ENCODE data around the gene CAMK2A. TPM values are rescaled to one million over a fixed set of nuclear protein-coding genes. Genes with fewer than 3 reads are reported as not detected.

The CAMK2A gene
- total and polyA plus RNA-seq, 10 donors = 0.03 to 1.1 (median 0.66) TPM; not detected in 2

DNA sequence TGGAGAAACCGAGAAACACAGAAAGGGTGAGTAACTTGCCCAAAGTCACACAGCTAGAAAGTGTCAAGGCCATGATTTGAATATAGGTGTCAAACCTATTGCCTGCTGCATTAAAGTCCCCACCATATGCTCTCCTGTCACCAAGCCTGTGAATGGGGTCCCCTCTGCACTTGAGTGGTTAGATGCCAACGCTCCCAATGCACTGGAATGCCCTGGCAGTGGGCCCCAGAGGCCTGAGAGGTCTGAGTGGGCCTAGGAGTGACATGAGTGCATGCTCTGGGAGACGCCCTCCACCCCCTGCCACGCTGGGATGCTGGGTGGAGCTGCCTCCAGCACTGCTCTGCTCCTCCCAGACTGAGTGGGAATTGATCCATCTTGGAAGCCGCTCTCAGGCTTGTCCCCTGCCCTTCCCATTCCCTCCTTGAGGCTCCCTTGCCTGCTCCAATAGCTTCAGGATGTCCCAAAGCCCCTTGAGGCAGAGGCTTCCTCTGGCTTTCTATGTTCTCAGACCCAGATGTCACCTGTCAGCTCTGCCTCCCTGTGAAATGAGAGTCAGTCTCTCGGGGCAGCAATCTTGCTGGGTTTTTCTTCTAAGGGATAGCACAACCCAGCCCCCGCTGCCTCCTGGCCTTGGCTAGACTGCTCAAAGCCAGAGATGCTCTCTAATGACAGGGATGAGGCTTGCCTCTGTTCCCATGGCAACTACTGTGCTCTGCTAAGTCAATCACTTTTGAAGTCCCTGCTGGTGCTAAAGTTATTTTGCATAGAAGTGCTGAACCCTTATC, 19.7 kb upstream of the CAMK2A start:
- no peaks in the 10 kb centered on the region for H3K9me3 ChIP-seq
- no peaks in the 10 kb centered on the region for H3K4me1 ChIP-seq
- H3K36me3 ChIP-seq = no peaks in the 10 kb centered on the region
- peaks cover 0 to 2% (median 0%) of the 10 kb centered on the region in 7 donors for H3K27me3 ChIP-seq (replicated peaks in 1 of 7)
- TF ChIP-seq POLR2A (IDR thresholded peaks at IDR 0.05) (no peak), POLR2AphosphoS5 (IDR thresholded peaks at IDR 0.05) (no peak)
- TF ChIP-seq, protein P1, sequence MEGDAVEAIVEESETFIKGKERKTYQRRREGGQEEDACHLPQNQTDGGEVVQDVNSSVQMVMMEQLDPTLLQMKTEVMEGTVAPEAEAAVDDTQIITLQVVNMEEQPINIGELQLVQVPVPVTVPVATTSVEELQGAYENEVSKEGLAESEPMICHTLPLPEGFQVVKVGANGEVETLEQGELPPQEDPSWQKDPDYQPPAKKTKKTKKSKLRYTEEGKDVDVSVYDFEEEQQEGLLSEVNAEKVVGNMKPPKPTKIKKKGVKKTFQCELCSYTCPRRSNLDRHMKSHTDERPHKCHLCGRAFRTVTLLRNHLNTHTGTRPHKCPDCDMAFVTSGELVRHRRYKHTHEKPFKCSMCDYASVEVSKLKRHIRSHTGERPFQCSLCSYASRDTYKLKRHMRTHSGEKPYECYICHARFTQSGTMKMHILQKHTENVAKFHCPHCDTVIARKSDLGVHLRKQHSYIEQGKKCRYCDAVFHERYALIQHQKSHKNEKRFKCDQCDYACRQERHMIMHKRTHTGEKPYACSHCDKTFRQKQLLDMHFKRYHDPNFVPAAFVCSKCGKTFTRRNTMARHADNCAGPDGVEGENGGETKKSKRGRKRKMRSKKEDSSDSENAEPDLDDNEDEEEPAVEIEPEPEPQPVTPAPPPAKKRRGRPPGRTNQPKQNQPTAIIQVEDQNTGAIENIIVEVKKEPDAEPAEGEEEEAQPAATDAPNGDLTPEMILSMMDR (IDR thresholded peaks at IDR 0.05 in 8 of 11, conservative IDR thresholded peaks at IDR 0.05 in 3 of 11) = no peak
- WGBS, 5 donors = 68 to 79% (median 76%) methylated on average over 3 to 7 of the region's 7 CpGs
- no peak overlapping the region for H3K4me3 ChIP-seq
- DNase-seq = no peak
- intact Hi-C loops (cut with DNase I; ENCODE audit: low total_unique reads) = no loop called here
- no peak overlapping the region for H3K27ac ChIP-seq

DNA sequence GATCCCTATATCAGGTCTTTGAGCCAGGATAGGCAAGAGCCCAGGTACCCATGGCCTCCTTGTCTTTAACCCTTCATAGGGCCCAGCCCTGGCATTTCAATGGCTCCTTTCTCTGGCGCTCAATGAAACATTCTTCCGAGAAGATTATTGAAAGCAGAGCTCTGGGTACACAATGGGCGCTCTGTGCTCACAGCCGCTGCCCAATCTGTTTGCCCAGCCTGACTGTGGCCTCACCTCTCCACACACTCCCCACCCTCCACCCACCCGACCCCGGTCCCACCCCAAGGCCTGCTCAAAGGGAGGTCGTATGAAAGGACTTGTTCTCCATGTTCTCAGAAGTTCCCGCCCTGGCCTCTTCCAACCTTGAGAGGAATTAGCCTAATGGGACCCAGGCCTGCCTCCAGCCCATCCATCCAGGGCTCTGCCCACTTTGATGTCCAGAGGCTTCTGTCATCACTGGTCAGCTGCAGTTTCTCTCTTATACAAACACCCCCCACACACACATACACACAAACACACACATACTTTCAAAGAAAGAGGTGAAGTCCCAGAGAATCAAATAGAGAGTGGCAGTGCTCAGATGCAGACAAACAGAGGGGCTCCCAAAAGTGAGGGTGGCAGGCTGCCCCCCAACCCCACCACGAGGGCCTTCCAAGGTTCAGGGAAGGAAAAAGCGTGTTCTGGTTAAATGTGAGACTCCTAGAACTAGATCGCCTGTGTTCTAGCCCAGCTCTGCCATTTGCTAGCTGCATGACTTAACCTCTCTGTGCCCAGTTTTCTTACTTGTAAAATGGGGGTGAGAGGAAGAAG, 18.2 kb upstream of the CAMK2A start:
- Histone ChIP-seq H3K27ac (no peak overlapping the region), H3K27me3 (replicated peaks in 1 of 7) (peaks cover 0 to 16% (median 4%) of the 10 kb centered on the region in 7 donors), H3K4me1 (peaks cover 0 to 9% (median 2%) of the 10 kb centered on the region in 6 donors), H3K36me3 (no peaks in the 10 kb centered on the region), H3K4me3 (no peak overlapping the region), H3K9me3 (no peaks in the 10 kb centered on the region)
- intact Hi-C loops (cut with DNase I; ENCODE audit: low total_unique reads) = no loop called here
- no peak for DNase-seq
- TF ChIP-seq, protein P1 (IDR thresholded peaks at IDR 0.05 in 8 of 11, conservative IDR thresholded peaks at IDR 0.05 in 3 of 11) = no peak
- TF ChIP-seq POLR2A (IDR thresholded peaks at IDR 0.05) (no peak), POLR2AphosphoS5 (IDR thresholded peaks at IDR 0.05) (no peak)
- WGBS, 5 donors = 81 to 91% (median 88%) methylated on average over 11 of the region's 11 CpGs

DNA sequence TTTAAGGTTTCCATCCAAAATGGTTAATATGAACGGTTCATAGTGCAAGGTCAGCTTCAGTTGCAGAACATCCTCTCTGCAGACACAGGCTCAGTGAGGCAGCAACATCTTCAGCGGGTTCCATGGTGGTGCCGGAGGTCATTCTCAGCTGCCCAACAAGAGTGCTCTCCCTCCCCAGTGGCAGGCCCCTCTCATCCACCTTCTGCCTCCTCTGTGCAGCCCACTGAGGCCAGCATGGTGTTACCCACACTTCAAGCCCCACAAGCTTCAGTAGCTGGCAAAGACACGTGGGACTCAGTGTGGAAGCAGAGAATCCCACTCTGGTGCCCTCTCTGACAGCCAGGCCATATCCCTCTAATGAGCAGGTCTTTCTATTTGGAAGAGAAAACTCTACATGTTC, 17.2 kb upstream of the CAMK2A start:
- Histone ChIP-seq H3K27ac (no peak overlapping the region), H3K9me3 (no peaks in the 10 kb centered on the region), H3K4me3 (no peak overlapping the region), H3K4me1 (peaks cover 0 to 19% (median 10%) of the 10 kb centered on the region in 6 donors), H3K36me3 (no peaks in the 10 kb centered on the region), H3K27me3 (replicated peaks in 1 of 7) (peaks cover 0 to 27% (median 14%) of the 10 kb centered on the region in 7 donors)
- no peak for DNase-seq
- intact Hi-C loops (cut with DNase I; ENCODE audit: low total_unique reads) = no loop called here
- TF ChIP-seq, protein P1 (IDR thresholded peaks at IDR 0.05 in 8 of 11, conservative IDR thresholded peaks at IDR 0.05 in 3 of 11) = no peak
- TF ChIP-seq POLR2A (IDR thresholded peaks at IDR 0.05) (no peak), POLR2AphosphoS5 (IDR thresholded peaks at IDR 0.05) (no peak)
- WGBS, 5 donors = 79 to 88% (median 86%) methylated on average over 4 of the region's 4 CpGs

DNA sequence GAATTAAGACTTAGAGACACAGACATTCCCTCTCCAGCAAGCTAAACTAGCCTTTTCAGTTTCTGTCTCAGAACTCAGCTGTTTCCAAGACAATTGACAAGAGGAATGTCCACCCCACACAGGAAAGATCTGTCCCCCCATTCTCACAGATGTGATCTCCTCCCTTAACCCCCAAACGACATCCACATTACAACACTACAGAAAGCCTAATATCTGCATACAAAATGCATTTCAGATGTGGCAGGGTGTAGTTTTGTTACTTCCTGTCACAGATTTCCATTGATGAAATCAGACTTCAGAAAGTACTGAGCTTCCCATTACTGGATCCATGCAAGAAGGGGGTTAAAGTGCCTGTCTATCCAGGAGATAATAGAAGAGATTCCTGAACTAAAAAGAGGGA, 16.0 kb upstream of the CAMK2A start:
- WGBS, 5 donors = 10 to 36% (median 16%) methylated on average over 1 of the region's 1 CpG
- H3K27me3 ChIP-seq (replicated peaks in 1 of 7) = peaks cover 0 to 39% (median 15%) of the 10 kb centered on the region in 7 donors
- TF ChIP-seq POLR2AphosphoS5 (IDR thresholded peaks at IDR 0.05) (no peak), POLR2A (IDR thresholded peaks at IDR 0.05) (no peak)
- TF ChIP-seq, protein P1 (IDR thresholded peaks at IDR 0.05 in 8 of 11, conservative IDR thresholded peaks at IDR 0.05 in 3 of 11) = no peak
- no peaks in the 10 kb centered on the region for H3K36me3 ChIP-seq
- peak overlapping the region in 1 of 8 donors; percentile 15 for H3K27ac ChIP-seq
- DNase-seq = no peak
- no peaks in the 10 kb centered on the region for H3K9me3 ChIP-seq
- H3K4me1 ChIP-seq = peaks cover 0 to 28% (median 11%) of the 10 kb centered on the region in 6 donors
- intact Hi-C loops (cut with DNase I; ENCODE audit: low total_unique reads) = no loop called here
- no peak overlapping the region for H3K4me3 ChIP-seq

Measured in spleen (tissue), 11 donors.